K562 (cell line): ENCODE data around the gene ZDHHC24. TPM values are rescaled to one million over a fixed set of nuclear protein-coding genes. Genes with fewer than 3 reads are reported as not detected.
A peak's percentile ranks its signal among the peaks of the same experiment; 100 is the strongest.

Experiments
- ESRRB ChIP-seq: fragments of 250-450 bp; sonication (Bioruptor Pico); IDR thresholded peaks from 2 replicates; pipeline ENCODE4 v1.5.0; 2020; ENCODE audit warnings: mild to moderate bottlenecking, moderate library complexity, borderline replicate concordance
- MAFG ChIP-seq: fragments of 450-650 bp; conservative IDR thresholded peaks from 2 replicates; pipeline ENCODE4 v1.6.1; 2016; ENCODE audit warnings: missing genetic modification characterization, missing compliant biosample characterization
- PKNOX1 ChIP-seq: fragments of 450-650 bp; IDR thresholded peaks from 2 replicates; pipeline ENCODE4 v1.6.1; 2016
- RERE ChIP-seq: sonication (generic); formaldehyde crosslinking; IDR thresholded peaks from 2 replicates; pipeline ENCODE4 v1.8.0; 2023; ENCODE audit warnings: missing genetic modification reagents, mild to moderate bottlenecking, borderline replicate concordance
- SOX6 ChIP-seq: fragments of 450-650 bp; IDR thresholded peaks from 2 replicates; pipeline ENCODE4 v1.6.1; 2014; ENCODE audit warnings: mild to moderate bottlenecking
- TAF9B ChIP-seq: fragments of 450-650 bp; IDR thresholded peaks from 2 replicates; pipeline ENCODE4 v1.6.1; 2018; ENCODE audit warnings: mild to moderate bottlenecking; ENCODE audit not compliant: partially characterized antibody
- TEAD4 ChIP-seq, 2 experiments: sonication (generic) in 1 of 2; formaldehyde crosslinking in 1 of 2; IDR thresholded peaks; 2 replicates each; pipeline versions ENCODE4 v1.6.1 to v1.8.0; 2012 to 2022; ENCODE audit warnings: borderline replicate concordance in 1 of 2, inconsistent platforms in 1 of 2, low read length in 1 of 2, mild to moderate bottlenecking in 1 of 2, missing genetic modification reagents in 1 of 2
- THRA ChIP-seq: fragments of 450-650 bp; IDR thresholded peaks from 2 replicates; pipeline ENCODE4 v1.6.1; 2017; ENCODE audit warnings: mild to moderate bottlenecking, moderate library complexity
- ZBED1 ChIP-seq: IDR thresholded peaks from 2 replicates; pipeline ENCODE4 v1.6.1; 2014
- ZNF121 ChIP-seq: sonication (generic); formaldehyde crosslinking; conservative IDR thresholded peaks from 2 replicates; pipeline ENCODE4 v1.8.0; 2022; ENCODE audit warnings: missing genetic modification reagents
- ZNF511 ChIP-seq: sonication (generic); formaldehyde crosslinking; IDR thresholded peaks from 2 replicates; pipeline ENCODE4 v1.8.0; 2022; ENCODE audit warnings: mild to moderate bottlenecking, missing genetic modification reagents
- ZNF699 ChIP-seq: fragments of 250-450 bp; sonication (Bioruptor Pico); IDR thresholded peaks from 2 replicates; pipeline ENCODE4 v1.8.0; 2021; ENCODE audit warnings: mild to moderate bottlenecking, moderate library complexity; ENCODE audit not compliant: insufficient replicate concordance
- polyA plus RNA-seq, 8 experiments: library from polyadenylated mRNA; depleted of rRNA in 4 of 8; stranded (reverse) in 5 of 8; unstranded in 3 of 8; fragments of >200 nt; fragmentation: Nextera tagmentation in 2 of 8; fragmentation: Illumina TruSeq in 1 of 8; extraction: Ambion mirVana in 2 of 8; extraction: Trizol in 1 of 8; gene quantifications; 2 replicates each; pipeline versions ENCODE4 v1.2.1 to v1.2.3, GENCODE V29; 2011 to 2014; ENCODE audit warnings: inconsistent platforms in 1 of 8, missing spikeins in 1 of 8
- total RNA-seq, 7 experiments: library from RNA; depleted of rRNA in 6 of 7; stranded (reverse); fragments of >200 nt in 6 of 7; fragmentation: Illumina TruSeq in 2 of 7; extraction: Trizol in 2 of 7; gene quantifications; 2 replicates each; pipeline versions ENCODE4 v1.2.1 to v1.2.3, GENCODE V29; 2011 to 2021; ENCODE audit warnings: low replicate concordance in 1 of 7
- TF ChIP-seq, protein P1 (sequence below): fragments of 250-450 bp; sonication (Bioruptor Pico); IDR thresholded peaks from 2 replicates; pipeline ENCODE4 v1.4.0; 2020; ENCODE audit warnings: mild to moderate bottlenecking, moderate library complexity, borderline replicate concordance

Gene ZDHHC24
- total and polyA plus RNA-seq, 9 of the 15 experiments (the other 6 are each of a cell fraction or from before 2014, with no cell fraction given) = 0.45 to 11.2 (median 2.7) TPM

GRCh38 chr11:66592457-66593302, 46.8 kb upstream of the ZDHHC24 start, which contains the start of the genes CCDC87 and CCS (continued):
- TF ChIP-seq ZNF511 (CRISPR knock-in tag) = no peak; the same call in 1 of the 2 replicates
- TF ChIP-seq THRA = no peak
- no peak for TF ChIP-seq ZNF699 (CRISPR knock-in tag)
- no peak for TF ChIP-seq TAF9B
- no peak; the same call in 1 of the 2 replicates for TF ChIP-seq SOX6
- no peak for TF ChIP-seq ESRRB (CRISPR knock-in tag)
- TF ChIP-seq MAFG (tag) = no peak
- no peak for TF ChIP-seq RERE (CRISPR knock-in tag)
- TF ChIP-seq PKNOX1 = peak; percentile 49; the same call in 1 of the 2 replicates
- peak; percentile 16; the same call in 1 of the 2 replicates for TF ChIP-seq TEAD4 (IDR thresholded peaks at IDR 0.05; ENCODE audit: low read length)
- TF ChIP-seq TEAD4 (CRISPR knock-in tag; IDR thresholded peaks at IDR 0.05; ENCODE audit: borderline replicate concordance) = no peak
- TF ChIP-seq ZNF121 (CRISPR knock-in tag) = no peak
- 0 out of 2 replicates have a peak, but pooled peaks have one; percentile 19 for TF ChIP-seq ZBED1
- TF ChIP-seq, protein P1, sequence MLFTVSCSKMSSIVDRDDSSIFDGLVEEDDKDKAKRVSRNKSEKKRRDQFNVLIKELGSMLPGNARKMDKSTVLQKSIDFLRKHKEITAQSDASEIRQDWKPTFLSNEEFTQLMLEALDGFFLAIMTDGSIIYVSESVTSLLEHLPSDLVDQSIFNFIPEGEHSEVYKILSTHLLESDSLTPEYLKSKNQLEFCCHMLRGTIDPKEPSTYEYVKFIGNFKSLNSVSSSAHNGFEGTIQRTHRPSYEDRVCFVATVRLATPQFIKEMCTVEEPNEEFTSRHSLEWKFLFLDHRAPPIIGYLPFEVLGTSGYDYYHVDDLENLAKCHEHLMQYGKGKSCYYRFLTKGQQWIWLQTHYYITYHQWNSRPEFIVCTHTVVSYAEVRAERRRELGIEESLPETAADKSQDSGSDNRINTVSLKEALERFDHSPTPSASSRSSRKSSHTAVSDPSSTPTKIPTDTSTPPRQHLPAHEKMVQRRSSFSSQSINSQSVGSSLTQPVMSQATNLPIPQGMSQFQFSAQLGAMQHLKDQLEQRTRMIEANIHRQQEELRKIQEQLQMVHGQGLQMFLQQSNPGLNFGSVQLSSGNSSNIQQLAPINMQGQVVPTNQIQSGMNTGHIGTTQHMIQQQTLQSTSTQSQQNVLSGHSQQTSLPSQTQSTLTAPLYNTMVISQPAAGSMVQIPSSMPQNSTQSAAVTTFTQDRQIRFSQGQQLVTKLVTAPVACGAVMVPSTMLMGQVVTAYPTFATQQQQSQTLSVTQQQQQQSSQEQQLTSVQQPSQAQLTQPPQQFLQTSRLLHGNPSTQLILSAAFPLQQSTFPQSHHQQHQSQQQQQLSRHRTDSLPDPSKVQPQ = no peak
